Neuron (in vitro differentiated cells): ENCODE results near the gene ZDHHC6.
A peak's percentile ranks its signal among the peaks of the same experiment; 100 is the strongest.

Experiments used
- H2AFZ ChIP-seq: one replicate; pipeline ENCODE4 v1.6.1; 2013; ENCODE audit warnings: low read depth, mild to moderate bottlenecking, inconsistent platforms, low read length, moderate library complexity
- H3K27me3 ChIP-seq: one replicate; pipeline ENCODE4 v1.6.1; 2013; ENCODE audit warnings: low read length; ENCODE audit not compliant: insufficient read depth
- H3K36me3 ChIP-seq: one replicate; pipeline ENCODE4 v1.6.1; 2013; ENCODE audit warnings: low read length; ENCODE audit not compliant: insufficient read depth
- H3K4me1 ChIP-seq: one replicate; pipeline ENCODE4 v1.6.1; 2013; ENCODE audit warnings: low read length; ENCODE audit not compliant: insufficient read depth
- H3K4me3 ChIP-seq: 2 replicates; pipeline ENCODE4 v1.5.1; 2013; ENCODE audit warnings: mild to moderate bottlenecking, low read length, moderate library complexity
- H3K9me3 ChIP-seq: one replicate; pipeline ENCODE4 v1.6.1; 2013; ENCODE audit warnings: low read length

Gene ZDHHC6, protein sequence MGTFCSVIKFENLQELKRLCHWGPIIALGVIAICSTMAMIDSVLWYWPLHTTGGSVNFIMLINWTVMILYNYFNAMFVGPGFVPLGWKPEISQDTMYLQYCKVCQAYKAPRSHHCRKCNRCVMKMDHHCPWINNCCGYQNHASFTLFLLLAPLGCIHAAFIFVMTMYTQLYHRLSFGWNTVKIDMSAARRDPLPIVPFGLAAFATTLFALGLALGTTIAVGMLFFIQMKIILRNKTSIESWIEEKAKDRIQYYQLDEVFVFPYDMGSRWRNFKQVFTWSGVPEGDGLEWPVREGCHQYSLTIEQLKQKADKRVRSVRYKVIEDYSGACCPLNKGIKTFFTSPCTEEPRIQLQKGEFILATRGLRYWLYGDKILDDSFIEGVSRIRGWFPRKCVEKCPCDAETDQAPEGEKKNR

DNA sequence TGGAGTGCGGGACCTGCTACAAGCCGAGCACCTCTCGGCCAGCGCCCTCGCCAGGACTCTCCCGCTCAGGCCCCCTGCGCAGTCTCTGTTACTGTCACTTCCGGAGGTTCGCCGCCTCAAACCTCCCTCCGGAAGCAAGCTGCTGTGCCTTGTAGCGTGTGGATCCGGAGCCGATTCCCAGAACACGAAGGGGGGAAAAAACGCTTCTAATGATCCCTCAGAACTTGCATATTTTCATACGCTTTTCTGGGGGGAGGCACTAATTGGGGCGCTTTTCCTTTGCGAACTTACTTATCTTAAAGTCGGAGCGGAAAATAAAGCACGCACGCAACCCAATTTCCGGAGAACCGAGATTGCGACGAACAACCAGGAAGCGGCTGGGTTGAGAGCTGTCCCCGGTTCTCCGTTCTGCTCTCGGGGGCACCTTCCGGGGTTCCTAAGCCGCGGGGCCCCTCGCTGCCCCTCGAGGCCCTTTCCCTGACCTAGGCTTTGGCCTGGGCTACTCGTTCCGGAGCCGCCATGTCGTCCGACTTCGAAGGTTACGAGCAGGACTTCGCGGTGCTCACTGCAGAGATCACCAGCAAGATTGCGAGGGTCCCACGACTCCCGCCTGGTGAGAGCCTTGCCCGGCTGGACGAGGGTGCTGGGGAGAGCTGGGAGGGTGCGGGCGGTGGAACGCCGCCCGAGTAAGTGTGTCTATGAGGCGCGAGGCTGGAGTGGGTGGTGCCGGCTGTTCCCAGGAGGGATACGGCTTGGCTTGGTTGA, at the start of gene ZDHHC6, which contains the start of gene VTI1A:
TSS of gene ZDHHC6 (minus strand) at position 60 of the 765 bp plus-strand sequence. CDS start 1,478 bp downstream, outside the sequence.
TSS of gene VTI1A (plus strand) at position 361 of the 765 bp plus-strand sequence. CDS start at position 520, 159 bp downstream.
- Histone ChIP-seq H3K36me3 (peaks cover 21% of the 10 kb centered on the region), H2AFZ (peak within 1 kb of the TSS; percentile 79)

DNA sequence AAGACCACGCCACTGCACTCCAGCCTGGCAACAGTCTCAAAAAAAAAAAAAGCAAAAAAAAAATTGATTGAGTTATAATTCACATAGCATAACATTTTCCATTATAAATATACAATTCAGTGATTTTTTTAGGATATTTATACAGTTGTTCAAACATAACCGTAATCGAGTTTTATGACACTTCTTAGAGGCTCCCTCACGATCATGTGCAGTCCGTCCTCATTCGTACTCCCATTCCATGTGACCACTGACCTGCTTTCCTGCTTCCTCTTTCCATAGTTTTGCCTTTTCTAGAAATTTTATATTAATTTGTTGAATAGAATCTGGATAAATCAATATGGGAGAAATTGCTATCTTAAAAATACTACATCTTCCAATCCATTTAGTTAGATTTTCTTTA, 46.0 kb upstream of the ZDHHC6 start:
- no peak overlapping the region for H3K4me3 ChIP-seq
- no peaks in the 10 kb centered on the region for H3K27me3 ChIP-seq
- no peak overlapping the region for H2AFZ ChIP-seq
- H3K9me3 ChIP-seq: no peaks in the 10 kb centered on the region
- no peaks in the 10 kb centered on the region for H3K36me3 ChIP-seq
- no peaks in the 10 kb centered on the region for H3K4me1 ChIP-seq

More for the DNA sequence above, at the start of gene ZDHHC6, which contains the start of gene VTI1A:
- Histone ChIP-seq H3K4me3 (peak within 1 kb of the TSS; percentile 69), H3K4me1 (peaks cover 18% of the 10 kb centered on the region), H3K27me3 (no peaks in the 10 kb centered on the region), H3K9me3 (no peaks in the 10 kb centered on the region)

DNA sequence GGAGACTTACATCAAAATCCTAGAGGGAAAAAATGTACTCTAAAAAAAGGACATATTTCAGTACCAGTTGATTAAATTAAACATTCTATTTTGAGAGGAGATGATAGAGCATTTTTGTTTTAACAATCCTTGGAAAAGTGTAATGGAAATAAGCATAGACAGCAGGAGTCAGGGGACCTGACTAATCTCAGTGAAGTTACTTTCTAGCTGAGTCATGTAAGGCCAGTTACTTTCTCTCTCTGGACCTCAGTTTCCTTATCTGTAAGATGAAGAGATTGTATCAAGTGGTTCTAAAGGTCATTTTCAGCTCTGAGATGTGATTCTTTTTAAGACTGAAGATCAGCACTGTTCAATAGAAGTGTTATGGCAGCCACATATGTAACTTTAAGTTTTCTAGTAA, 44.4 kb upstream of the ZDHHC6 start:
- no peaks in the 10 kb centered on the region for H3K9me3 ChIP-seq
- no peaks in the 10 kb centered on the region for H3K4me1 ChIP-seq
- no peaks in the 10 kb centered on the region for H3K36me3 ChIP-seq
- no peak overlapping the region for H3K4me3 ChIP-seq
- no peaks in the 10 kb centered on the region for H3K27me3 ChIP-seq
- no peak overlapping the region for H2AFZ ChIP-seq

DNA sequence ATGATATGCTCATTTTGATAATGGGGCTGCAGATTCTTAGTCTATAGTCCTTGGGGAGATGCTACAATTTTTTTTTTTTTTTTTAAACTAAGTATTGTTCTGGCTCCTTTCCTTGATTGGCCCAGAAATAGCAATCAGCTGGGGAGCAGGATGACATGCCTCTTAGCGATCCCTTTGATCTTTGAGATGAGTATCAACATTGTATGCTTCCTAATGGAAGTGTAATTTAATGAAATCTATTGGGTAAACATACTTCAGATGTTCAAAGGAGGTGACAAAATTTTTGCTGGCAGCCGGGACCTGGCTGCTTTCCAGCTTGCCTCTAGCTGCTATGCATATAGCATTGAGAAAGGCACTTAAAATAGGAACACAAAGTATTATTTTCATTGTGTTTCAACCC, 43.8 kb upstream of the ZDHHC6 start:
- no peaks in the 10 kb centered on the region for H3K27me3 ChIP-seq

DNA sequence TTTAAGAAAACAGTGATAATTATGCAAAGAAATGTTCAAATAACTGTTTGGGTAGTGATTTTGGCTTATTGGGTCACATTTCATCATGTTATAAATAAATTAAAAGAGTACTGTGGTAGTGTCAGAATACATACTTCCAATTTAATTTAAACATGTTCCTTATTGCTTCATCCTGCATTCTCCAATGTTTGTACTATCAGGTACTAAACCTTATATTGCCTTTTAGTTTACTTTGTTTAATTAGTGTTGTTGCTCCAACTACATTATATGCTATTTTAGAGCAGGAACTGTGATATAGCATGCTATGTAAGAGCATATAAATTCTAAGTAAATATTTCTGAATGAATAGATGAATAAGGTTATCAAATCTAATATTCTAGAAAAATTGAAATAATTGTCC, 41.2 kb upstream of the ZDHHC6 start:
- peaks cover 1% of the 10 kb centered on the region for H3K4me1 ChIP-seq
- no peak overlapping the region for H2AFZ ChIP-seq
- no peak overlapping the region for H3K4me3 ChIP-seq
- H3K9me3 ChIP-seq: no peaks in the 10 kb centered on the region
- no peaks in the 10 kb centered on the region for H3K36me3 ChIP-seq
- no peaks in the 10 kb centered on the region for H3K27me3 ChIP-seq

More for the DNA sequence above, 43.8 kb upstream of the ZDHHC6 start:
- H2AFZ ChIP-seq: no peak overlapping the region
- H3K36me3 ChIP-seq: no peaks in the 10 kb centered on the region
- no peaks in the 10 kb centered on the region for H3K9me3 ChIP-seq
- no peak overlapping the region for H3K4me3 ChIP-seq
- H3K4me1 ChIP-seq: no peaks in the 10 kb centered on the region

DNA sequence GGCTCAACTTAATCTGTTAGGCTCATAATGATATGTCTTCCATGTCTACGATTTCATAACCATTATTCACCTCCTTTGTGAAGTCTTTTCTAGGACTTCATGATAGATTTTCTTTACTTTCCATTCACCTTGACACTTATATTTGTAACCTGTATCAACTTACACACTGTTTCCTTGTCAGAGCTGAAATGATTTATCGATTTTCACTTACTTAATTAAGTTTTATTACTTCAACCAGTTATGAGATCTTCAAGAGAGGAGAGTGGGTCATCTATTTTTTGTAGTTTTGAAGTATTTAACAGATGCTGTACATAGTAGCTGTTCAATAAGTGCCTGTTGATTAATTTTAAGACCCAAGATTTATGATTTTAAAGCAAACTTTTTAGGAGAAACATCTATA, 37.7 kb upstream of the ZDHHC6 start:
- Histone ChIP-seq H3K36me3 (no peaks in the 10 kb centered on the region), H3K27me3 (no peaks in the 10 kb centered on the region), H2AFZ (no peak overlapping the region), H3K9me3 (no peaks in the 10 kb centered on the region), H3K4me1 (peaks cover 5% of the 10 kb centered on the region), H3K4me3 (no peak overlapping the region)

DNA sequence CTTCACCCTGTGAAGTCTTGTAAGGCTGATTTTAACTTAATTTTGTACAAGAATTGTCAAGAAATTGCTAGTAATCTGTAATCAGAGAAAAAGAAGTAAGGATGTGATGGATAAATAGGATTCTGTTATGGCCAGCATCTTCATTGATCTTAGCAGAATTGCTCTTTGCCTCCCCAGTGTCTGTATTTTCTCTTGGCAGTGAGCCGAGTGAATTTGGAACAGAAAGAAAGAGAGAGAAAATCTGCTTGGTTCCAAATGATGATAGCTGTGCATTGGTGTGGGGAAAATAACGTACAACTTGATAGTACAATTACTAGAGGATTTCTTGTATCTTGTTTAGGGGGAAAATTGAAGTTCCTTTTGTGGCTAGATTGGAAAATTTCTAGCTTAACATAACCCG, 34.9 kb upstream of the ZDHHC6 start:
- Histone ChIP-seq H3K27me3 (no peaks in the 10 kb centered on the region), H3K36me3 (no peaks in the 10 kb centered on the region), H3K4me1 (peaks cover 6% of the 10 kb centered on the region), H3K9me3 (no peaks in the 10 kb centered on the region), H2AFZ (no peak overlapping the region), H3K4me3 (no peak overlapping the region)

DNA sequence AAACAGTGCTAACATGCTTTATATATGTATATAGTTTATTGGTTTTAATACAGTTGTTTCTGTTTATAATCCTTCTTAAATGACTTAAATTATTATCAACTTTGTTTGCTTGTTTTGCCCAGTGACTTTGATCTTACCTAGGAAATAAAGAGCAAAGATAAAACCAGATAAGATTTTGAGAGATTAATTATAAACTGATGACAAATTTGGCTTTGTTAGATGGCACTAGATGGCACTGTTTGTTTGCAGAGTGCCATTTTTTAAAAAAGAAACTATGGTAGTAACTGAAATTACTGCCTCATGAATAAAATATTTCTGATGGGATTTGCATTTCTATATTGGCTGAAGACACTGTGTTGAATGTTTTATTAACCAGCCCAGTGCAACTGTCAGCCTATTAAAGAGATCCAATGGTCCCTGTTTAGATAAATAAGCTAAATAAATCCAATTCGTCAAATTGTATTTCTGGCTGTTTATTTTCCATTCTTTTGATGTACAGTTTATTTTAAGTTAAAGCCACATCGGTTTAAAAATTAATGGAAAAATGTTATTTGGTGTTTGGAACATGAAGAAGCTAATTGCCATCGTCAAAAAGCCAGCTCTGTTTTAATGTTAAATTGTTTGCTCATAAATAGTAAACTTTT, 29.0 kb upstream of the ZDHHC6 start:
- no peaks in the 10 kb centered on the region for H3K27me3 ChIP-seq
- no peak overlapping the region for H3K4me3 ChIP-seq
- no peak overlapping the region for H2AFZ ChIP-seq
- H3K9me3 ChIP-seq: no peaks in the 10 kb centered on the region
- no peaks in the 10 kb centered on the region for H3K36me3 ChIP-seq
- H3K4me1 ChIP-seq: peaks cover 15% of the 10 kb centered on the region

DNA sequence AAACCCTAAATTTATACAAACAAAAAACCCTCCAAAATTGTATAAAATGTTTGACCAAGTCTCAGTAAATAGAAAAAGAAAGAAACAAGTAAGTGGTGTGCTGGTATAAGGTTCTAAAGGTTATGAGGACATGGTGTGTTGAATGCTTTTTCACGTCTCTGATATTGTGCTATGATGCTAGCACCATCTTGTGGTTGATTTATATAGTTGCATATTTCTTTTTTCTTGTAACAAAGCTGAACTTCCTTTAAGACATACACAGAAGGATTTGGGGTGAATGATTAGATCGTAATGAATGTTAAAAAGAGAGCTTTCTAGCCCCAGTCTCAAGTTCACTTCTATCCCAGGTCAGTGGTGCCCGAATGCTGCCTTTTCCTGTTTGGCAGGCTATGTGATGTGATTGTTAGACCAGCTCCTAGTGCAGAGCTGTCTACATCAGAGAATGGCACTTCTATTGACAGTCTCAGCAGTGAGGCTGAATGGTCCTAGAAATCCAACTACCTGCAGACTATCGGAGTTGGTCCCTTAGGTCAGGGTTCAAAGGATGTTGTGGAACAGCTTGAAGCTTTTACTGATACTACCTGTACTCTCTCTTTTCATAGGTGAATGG, 25.3 kb upstream of the ZDHHC6 start:
- H3K27me3 ChIP-seq: no peaks in the 10 kb centered on the region
- H3K4me1 ChIP-seq: peaks cover 24% of the 10 kb centered on the region
- H3K9me3 ChIP-seq: no peaks in the 10 kb centered on the region
- no peak overlapping the region for H2AFZ ChIP-seq
- H3K4me3 ChIP-seq: no peak overlapping the region
- peaks cover 2% of the 10 kb centered on the region for H3K36me3 ChIP-seq

DNA sequence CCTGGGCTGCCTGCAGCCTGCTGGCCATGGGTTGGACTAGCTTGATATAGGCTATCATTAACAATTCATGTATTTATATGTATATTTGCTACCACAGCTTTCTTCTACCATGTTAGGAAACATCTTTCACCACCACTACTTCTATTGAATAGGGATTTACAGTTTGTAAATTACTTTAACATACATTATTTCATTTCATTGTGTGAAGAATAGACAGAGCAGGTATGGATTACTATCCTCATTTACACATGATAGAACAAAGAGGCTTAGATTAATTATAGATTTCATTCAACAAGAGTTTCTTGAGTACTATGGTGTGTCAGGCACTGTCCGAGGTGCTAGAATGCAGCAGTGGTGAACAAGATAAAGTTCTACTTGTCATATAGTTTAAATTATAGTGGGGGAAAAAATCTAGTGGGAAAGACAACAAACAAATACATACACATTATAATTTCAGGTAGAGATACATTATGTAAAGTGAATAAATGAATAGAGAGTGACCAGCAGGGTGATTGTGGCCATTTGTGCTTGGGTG, 20.9 kb upstream of the ZDHHC6 start:
- Histone ChIP-seq H3K27me3 (no peaks in the 10 kb centered on the region), H3K4me3 (no peak overlapping the region), H2AFZ (no peak overlapping the region), H3K4me1 (peaks cover 14% of the 10 kb centered on the region), H3K36me3 (peaks cover 18% of the 10 kb centered on the region), H3K9me3 (peaks cover 9% of the 10 kb centered on the region)

DNA sequence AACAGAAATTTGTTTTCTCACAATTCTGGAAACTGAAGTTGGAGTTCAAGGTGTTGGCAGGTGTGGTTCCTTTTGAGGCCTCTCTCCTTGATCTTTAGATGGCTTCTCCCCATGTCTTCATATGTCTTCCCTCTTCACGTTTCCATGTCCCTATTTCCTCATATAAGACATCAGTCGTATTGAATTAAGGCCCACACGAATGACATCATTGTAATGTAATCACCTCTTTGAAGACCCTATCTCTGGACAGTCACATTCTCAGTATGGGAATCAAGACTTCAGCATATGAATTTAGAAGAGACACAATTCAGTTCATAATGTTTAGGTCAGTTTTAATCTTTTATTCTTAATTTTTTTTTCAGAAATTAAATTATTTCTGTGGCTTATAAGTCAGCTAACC, 20.1 kb upstream of the ZDHHC6 start:
- no peak overlapping the region for H3K4me3 ChIP-seq
- no peaks in the 10 kb centered on the region for H3K27me3 ChIP-seq
- peaks cover 9% of the 10 kb centered on the region for H3K9me3 ChIP-seq
- no peak overlapping the region for H2AFZ ChIP-seq
- H3K36me3 ChIP-seq: peaks cover 18% of the 10 kb centered on the region
- peaks cover 9% of the 10 kb centered on the region for H3K4me1 ChIP-seq

DNA sequence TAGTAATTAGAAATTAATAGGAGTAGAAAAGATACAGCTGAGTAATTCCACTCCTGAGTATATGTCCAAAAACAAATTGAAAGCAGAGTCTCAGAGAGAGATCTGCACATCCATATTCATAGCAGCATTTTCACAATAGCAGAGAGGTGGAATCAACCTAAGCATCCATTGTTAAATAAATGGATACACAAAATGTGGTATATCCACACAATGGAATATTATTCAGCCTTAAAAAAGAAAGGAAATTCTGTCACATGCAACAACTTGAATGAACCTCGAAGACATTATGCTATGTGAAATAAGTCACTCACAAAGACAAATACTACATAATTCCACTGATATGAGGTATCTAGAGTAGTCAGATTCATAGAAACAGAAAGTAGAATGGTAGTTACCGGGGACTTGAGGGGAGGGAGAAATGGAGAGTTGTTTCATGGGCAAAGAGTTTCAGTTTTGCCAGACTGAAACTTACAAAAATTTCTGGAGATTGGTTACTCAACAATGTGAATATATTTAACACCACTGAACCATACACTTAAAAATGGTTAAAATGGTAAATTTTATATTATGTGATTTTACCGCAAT, 18.7 kb upstream of the ZDHHC6 start:
- Histone ChIP-seq H2AFZ (no peak overlapping the region), H3K4me1 (peaks cover 9% of the 10 kb centered on the region), H3K36me3 (peaks cover 22% of the 10 kb centered on the region), H3K9me3 (peaks cover 9% of the 10 kb centered on the region), H3K27me3 (no peaks in the 10 kb centered on the region), H3K4me3 (no peak overlapping the region)
